ENCODE data around the gene EXD3. TPM values are rescaled to one million over a fixed set of nuclear protein-coding genes. Genes with fewer than 3 reads are reported as not detected.

The EXD3 gene
- total and polyA plus RNA-seq, 4 donors: 8.6 to 30.5 (median 19.5) TPM

DNA sequence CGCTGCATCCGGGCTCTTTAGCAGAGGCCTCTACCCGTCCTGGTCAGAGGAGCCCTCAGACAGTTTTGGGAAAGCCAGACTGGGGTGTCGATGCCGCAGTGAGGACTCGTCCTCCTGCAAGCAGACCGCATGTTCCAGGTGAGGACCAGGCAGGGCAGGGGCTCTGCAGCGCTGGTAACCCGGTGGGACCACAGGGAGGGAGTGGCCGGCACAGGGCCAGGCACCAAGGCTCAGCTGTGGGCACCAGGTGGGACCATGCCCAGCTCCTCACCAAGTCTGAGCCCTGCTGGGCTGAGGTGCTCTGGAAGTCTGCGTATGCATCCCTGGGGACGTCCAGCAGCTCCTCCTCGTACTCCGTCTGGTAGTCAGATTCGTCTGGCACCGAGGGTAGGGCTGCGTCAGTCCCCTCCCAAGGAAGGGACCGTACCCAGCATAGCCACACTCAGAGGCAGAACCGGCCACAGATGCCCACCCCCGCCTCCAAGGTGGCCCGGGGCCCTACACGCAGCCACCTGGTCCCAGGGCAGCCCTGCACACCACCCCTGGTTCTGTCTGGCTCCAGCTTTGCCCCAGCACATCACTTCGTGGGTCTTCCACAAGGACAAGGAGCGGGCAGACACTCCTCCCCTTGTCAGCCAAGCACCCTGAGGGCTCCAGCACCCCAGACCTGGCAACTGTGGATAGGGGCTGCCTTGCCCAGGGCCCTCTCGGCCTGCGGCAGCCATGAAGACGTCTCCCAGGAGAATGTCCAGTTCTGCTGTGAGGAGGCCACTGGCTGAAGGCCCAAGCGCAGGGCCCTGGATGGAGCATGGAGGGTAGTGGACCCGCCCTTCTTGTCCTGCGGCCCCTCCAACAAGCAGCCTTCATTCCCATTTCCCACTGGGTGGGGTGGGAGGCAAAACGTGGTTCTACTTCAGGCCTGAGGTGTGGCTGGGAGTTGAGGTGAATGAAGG, 37.7 kb upstream of the EXD3 start:
- no peaks in the 10 kb centered on the region for H3K9me3 ChIP-seq (ENCODE audit: control insufficient read depth in 4 of 4, insufficient read depth in 3 of 4, low read length in 3 of 4)
- no peak overlapping the region for H3K4me3 ChIP-seq
- no peak overlapping the region for H3K9ac ChIP-seq (ENCODE audit: insufficient read depth in 1 of 2, low read length in 2 of 2)
- DNase-seq (peak in 1 of 3 donors; percentile 11), ATAC-seq (ENCODE audit: insufficient read depth, low FRiP score) (no peak)
- H3K27ac ChIP-seq (ENCODE audit: low read depth in 1 of 2, low read length in 1 of 2): no peak overlapping the region
- H3K27me3 ChIP-seq (ENCODE audit: control insufficient read depth in 3 of 3, insufficient read depth in 3 of 3, low read length in 2 of 3): no peaks in the 10 kb centered on the region
- WGBS, 2 donors: 96% methylated on average over 31 of the region's 31 CpGs
- H3K36me3 ChIP-seq (ENCODE audit: control insufficient read depth in 4 of 4, insufficient read depth in 4 of 4, low read length in 4 of 4): peaks cover 0 to 12% (median 3%) of the 10 kb centered on the region in 4 donors
- H3K4me1 ChIP-seq (ENCODE audit: control insufficient read depth in 5 of 5, insufficient read depth in 5 of 5, low read length in 5 of 5): peaks cover 0 to 18% (median 5%) of the 10 kb centered on the region in 5 donors
- no peak for TF ChIP-seq CTCF (IDR thresholded peaks at IDR 0.05; ENCODE audit: control extremely low read depth, extremely low read depth)

- ATAC-seq (ENCODE audit: insufficient read depth, low FRiP score): peak; percentile 10
- H3K27ac ChIP-seq (ENCODE audit: low read depth in 1 of 2, low read length in 1 of 2): peak overlapping the region; percentile 29 to 64
Measured at GRCh38 chr9:137459601-137460362, 36.8 kb upstream of the EXD3 start.

DNA sequence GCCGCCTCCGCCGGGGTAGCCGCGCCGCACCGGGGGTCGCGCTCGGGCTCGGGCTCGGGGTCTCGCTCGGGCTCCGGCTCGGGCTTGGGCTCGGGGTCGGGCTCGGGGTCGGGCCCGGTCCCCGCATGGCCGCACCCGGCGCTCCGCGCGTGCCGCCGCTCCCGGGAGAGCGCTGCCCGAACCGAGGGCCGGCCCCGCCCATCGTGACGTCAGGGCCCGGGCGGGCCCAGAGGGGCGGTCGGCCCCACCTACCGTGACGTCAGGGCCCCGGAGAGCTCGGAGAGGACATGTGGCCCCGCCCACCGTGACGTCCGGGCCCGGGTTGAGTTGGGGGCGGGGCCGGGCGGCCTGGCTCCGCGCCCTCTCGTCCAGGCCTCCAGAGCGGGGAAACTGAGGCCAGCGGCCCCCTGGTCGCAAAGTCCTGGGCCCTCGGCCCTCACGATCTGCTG, 36.2 kb upstream of the EXD3 start, which contains the start of gene NSMF:
Gene NSMF, minus strand, starts transcription at position 183 of the 449 bp plus-strand sequence. CDS start 232 bp downstream, outside the sequence.
- peak within 1 kb of the TSS; percentile 56 for H3K4me3 ChIP-seq
- peaks cover 0 to 12% (median 3%) of the 10 kb centered on the region in 4 donors for H3K36me3 ChIP-seq (ENCODE audit: control insufficient read depth in 4 of 4, insufficient read depth in 4 of 4, low read length in 4 of 4)
- DNase-seq (peak; percentile 94 to 95 (median 95)), ATAC-seq (ENCODE audit: insufficient read depth, low FRiP score) (peak; percentile 83)
- H3K9me3 ChIP-seq (ENCODE audit: control insufficient read depth in 4 of 4, insufficient read depth in 3 of 4, low read length in 3 of 4): no peaks in the 10 kb centered on the region
- peak within 1 kb of the TSS; percentile 3 to 28 for H3K9ac ChIP-seq (ENCODE audit: insufficient read depth in 1 of 2, low read length in 2 of 2)
- peaks cover 0 to 25% (median 9%) of the 10 kb centered on the region in 5 donors for H3K4me1 ChIP-seq (ENCODE audit: control insufficient read depth in 5 of 5, insufficient read depth in 5 of 5, low read length in 5 of 5)
- TF ChIP-seq CTCF (IDR thresholded peaks at IDR 0.05; ENCODE audit: control extremely low read depth, extremely low read depth): no peak
- no peaks in the 10 kb centered on the region for H3K27me3 ChIP-seq (ENCODE audit: control insufficient read depth in 3 of 3, insufficient read depth in 3 of 3, low read length in 2 of 3)
- peak within 1 kb of the TSS; percentile 56 to 64 for H3K27ac ChIP-seq (ENCODE audit: low read depth in 1 of 2, low read length in 1 of 2)
- 1% methylated on average over 24 to 62 of the region's 62 CpGs for WGBS, 2 donors

More at GRCh38 chr9:137459601-137460362, 36.8 kb upstream of the EXD3 start:
- WGBS, 2 donors: 48 to 53% methylated on average over 15 of the region's 15 CpGs
- no peaks in the 10 kb centered on the region for H3K27me3 ChIP-seq (ENCODE audit: control insufficient read depth in 3 of 3, insufficient read depth in 3 of 3, low read length in 2 of 3)
- H3K4me3 ChIP-seq: peak overlapping the region; percentile 33
- peaks cover 0 to 20% (median 5%) of the 10 kb centered on the region in 5 donors for H3K4me1 ChIP-seq (ENCODE audit: control insufficient read depth in 5 of 5, insufficient read depth in 5 of 5, low read length in 5 of 5)
- no peaks in the 10 kb centered on the region for H3K9me3 ChIP-seq (ENCODE audit: control insufficient read depth in 4 of 4, insufficient read depth in 3 of 4, low read length in 3 of 4)
- peak overlapping the region; percentile 3 to 28 for H3K9ac ChIP-seq (ENCODE audit: insufficient read depth in 1 of 2, low read length in 2 of 2)
- TF ChIP-seq CTCF (IDR thresholded peaks at IDR 0.05; ENCODE audit: control extremely low read depth, extremely low read depth): no peak
- H3K36me3 ChIP-seq (ENCODE audit: control insufficient read depth in 4 of 4, insufficient read depth in 4 of 4, low read length in 4 of 4): peaks cover 0 to 12% (median 3%) of the 10 kb centered on the region in 4 donors
- DNase-seq: no peak

Data from lung (tissue), 12 donors.